ENCODE results near the gene TMEM106C. TPM values are rescaled to one million over a fixed set of nuclear protein-coding genes. Genes with fewer than 3 reads are reported as not detected.

The TMEM106C gene
- total and polyA plus RNA-seq, 4 donors = 16.2 to 57.8 (median 25.2) TPM

- Histone ChIP-seq H3K4me1 (ENCODE audit: control insufficient read depth in 4 of 4, insufficient read depth in 4 of 4, low read length in 3 of 4) (peaks cover 0 to 13% (median 10%) of the 10 kb centered on the region in 4 donors), H3K9me3 (ENCODE audit: control insufficient read depth in 4 of 4, low read length in 3 of 4) (no peaks in the 10 kb centered on the region), H3K27me3 (ENCODE audit: control insufficient read depth in 4 of 4, insufficient read depth in 4 of 4, low read length in 3 of 4) (no peaks in the 10 kb centered on the region), H3K36me3 (ENCODE audit: control insufficient read depth in 4 of 4, insufficient read depth in 3 of 4, low read depth in 1 of 4, low read length in 3 of 4) (no peaks in the 10 kb centered on the region), H3K27ac (ENCODE audit: low read depth in 1 of 2, low read length in 2 of 2) (no peak overlapping the region), H3K9ac (ENCODE audit: low read depth in 1 of 2, low read length in 2 of 2) (no peak overlapping the region), H3K4me3 (ENCODE audit: low read depth in 1 of 3, low read length in 3 of 3) (no peak overlapping the region)
- TF ChIP-seq YY1 (IDR thresholded peaks at IDR 0.05) = no peak
- TF ChIP-seq HNF4A (conservative IDR thresholded peaks at IDR 0.05) = no peak
- TF ChIP-seq RXRA (IDR thresholded peaks at IDR 0.05) = no peak
- TF ChIP-seq, protein P1, sequence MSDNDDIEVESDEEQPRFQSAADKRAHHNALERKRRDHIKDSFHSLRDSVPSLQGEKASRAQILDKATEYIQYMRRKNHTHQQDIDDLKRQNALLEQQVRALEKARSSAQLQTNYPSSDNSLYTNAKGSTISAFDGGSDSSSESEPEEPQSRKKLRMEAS (IDR thresholded peaks at IDR 0.05) = no peak
- TF ChIP-seq NR2F2 (IDR thresholded peaks at IDR 0.05) = no peak
- no peak for TF ChIP-seq JUND (IDR thresholded peaks at IDR 0.05)
- no peak for TF ChIP-seq GABPA (IDR thresholded peaks at IDR 0.05 in 1 of 2, conservative IDR thresholded peaks at IDR 0.05 in 1 of 2)
- DNase-seq (ENCODE audit: low spot score) = no peak
- 83% methylated on average over 6 of the region's 6 CpGs for WGBS
These were observed 18.6 kb upstream of the TMEM106C start for GRCh38 chr12:47944685-47945340.

DNA sequence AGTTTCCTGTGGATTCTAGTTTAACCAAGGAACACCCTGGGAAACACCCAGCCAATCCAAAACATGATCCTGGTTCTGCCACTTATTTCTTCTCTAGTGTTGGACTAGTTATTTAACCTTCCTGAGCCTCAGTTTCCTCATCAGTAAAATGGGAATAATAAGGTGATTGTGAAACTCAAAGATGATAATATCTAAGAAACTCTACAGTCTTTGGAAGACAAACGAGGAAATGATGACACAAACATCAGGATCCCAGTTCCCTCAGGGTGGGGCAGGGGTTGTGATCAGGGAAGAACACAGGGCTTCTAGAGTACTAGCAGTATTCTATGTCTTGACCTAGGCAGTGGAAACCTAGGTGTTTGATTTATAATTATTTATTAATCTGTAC lies 18.1 kb upstream of the TMEM106C start:
- no peak for TF ChIP-seq NR2F2 (IDR thresholded peaks at IDR 0.05)
- no peak for TF ChIP-seq HNF4A (conservative IDR thresholded peaks at IDR 0.05)
- TF ChIP-seq FOXA1 (IDR thresholded peaks at IDR 0.05) = no peak
- no peak for TF ChIP-seq EGR1 (IDR thresholded peaks at IDR 0.05; ENCODE audit: low read depth in 2 of 2)
- TF ChIP-seq, protein P1 (IDR thresholded peaks at IDR 0.05) = no peak
- TF ChIP-seq TAF1 (conservative IDR thresholded peaks at IDR 0.05) = no peak
- TF ChIP-seq RAD21 (IDR thresholded peaks at IDR 0.05) = no peak
- TF ChIP-seq FOXA2 (IDR thresholded peaks at IDR 0.05) = no peak
- TF ChIP-seq RXRA (IDR thresholded peaks at IDR 0.05) = no peak
- no peak for TF ChIP-seq GABPA (IDR thresholded peaks at IDR 0.05 in 1 of 2, conservative IDR thresholded peaks at IDR 0.05 in 1 of 2)
- no peak for TF ChIP-seq YY1 (IDR thresholded peaks at IDR 0.05)
- TF ChIP-seq HNF4G (IDR thresholded peaks at IDR 0.05) = no peak
- TF ChIP-seq ATF3 (IDR thresholded peaks at IDR 0.05) = no peak
- TF ChIP-seq JUND (IDR thresholded peaks at IDR 0.05) = no peak
- TF ChIP-seq REST (IDR thresholded peaks at IDR 0.05) = no peak
- no peak for TF ChIP-seq SP1 (IDR thresholded peaks at IDR 0.05)
- TF ChIP-seq, protein P2, sequence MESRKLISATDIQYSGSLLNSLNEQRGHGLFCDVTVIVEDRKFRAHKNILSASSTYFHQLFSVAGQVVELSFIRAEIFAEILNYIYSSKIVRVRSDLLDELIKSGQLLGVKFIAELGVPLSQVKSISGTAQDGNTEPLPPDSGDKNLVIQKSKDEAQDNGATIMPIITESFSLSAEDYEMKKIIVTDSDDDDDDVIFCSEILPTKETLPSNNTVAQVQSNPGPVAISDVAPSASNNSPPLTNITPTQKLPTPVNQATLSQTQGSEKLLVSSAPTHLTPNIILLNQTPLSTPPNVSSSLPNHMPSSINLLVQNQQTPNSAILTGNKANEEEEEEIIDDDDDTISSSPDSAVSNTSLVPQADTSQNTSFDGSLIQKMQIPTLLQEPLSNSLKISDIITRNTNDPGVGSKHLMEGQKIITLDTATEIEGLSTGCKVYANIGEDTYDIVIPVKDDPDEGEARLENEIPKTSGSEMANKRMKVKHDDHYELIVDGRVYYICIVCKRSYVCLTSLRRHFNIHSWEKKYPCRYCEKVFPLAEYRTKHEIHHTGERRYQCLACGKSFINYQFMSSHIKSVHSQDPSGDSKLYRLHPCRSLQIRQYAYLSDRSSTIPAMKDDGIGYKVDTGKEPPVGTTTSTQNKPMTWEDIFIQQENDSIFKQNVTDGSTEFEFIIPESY (IDR thresholded peaks at IDR 0.05) = no peak
- TF ChIP-seq CTCF (IDR thresholded peaks at IDR 0.05; ENCODE audit: low read depth, low read length, missing input control) = no peak
- Histone ChIP-seq H3K9me3 (ENCODE audit: control insufficient read depth in 4 of 4, low read length in 3 of 4) (no peaks in the 10 kb centered on the region), H3K4me1 (ENCODE audit: control insufficient read depth in 4 of 4, insufficient read depth in 4 of 4, low read length in 3 of 4) (peaks cover 2 to 18% (median 13%) of the 10 kb centered on the region in 4 donors), H3K36me3 (ENCODE audit: control insufficient read depth in 4 of 4, insufficient read depth in 3 of 4, low read depth in 1 of 4, low read length in 3 of 4) (no peaks in the 10 kb centered on the region), H3K9ac (ENCODE audit: low read depth in 1 of 2, low read length in 2 of 2) (no peak overlapping the region), H3K27ac (ENCODE audit: low read depth in 1 of 2, low read length in 2 of 2) (no peak overlapping the region), H3K27me3 (ENCODE audit: control insufficient read depth in 4 of 4, insufficient read depth in 4 of 4, low read length in 3 of 4) (no peaks in the 10 kb centered on the region), H3K4me3 (ENCODE audit: low read depth in 1 of 3, low read length in 3 of 3) (no peak overlapping the region)
- DNase-seq (ENCODE audit: low spot score) = no peak
- WGBS = 80% methylated on average over 1 of the region's 1 CpG

Measured in liver (tissue), 9 donors.